ENCODE data around the gene CBLL1. TPM values are rescaled to one million over a fixed set of nuclear protein-coding genes. Genes with fewer than 3 reads are reported as not detected.

CBLL1 gene
- total and polyA plus RNA-seq, 2 of the 13 experiments (the other 11 are each of a cell fraction or from before 2014, with no cell fraction given): 8.8 to 10.5 TPM

- peak; percentile 70; the same call in 1 of the 2 replicates for TF ChIP-seq ZNF234 (CRISPR knock-in tag; conservative IDR thresholded peaks at IDR 0.05)
- 0 out of 2 replicates have a peak, but pooled peaks have one; percentile 15 for TF ChIP-seq FOXA1 (IDR thresholded peaks at IDR 0.05)
- TF ChIP-seq FOXA1 (CRISPR knock-in tag; IDR thresholded peaks at IDR 0.05): peak; percentile 98
- peak; percentile 0; the same call in 1 of the 2 replicates for TF ChIP-seq ZBTB21 (CRISPR knock-in tag; IDR thresholded peaks at IDR 0.05)
- TF ChIP-seq, protein P1, sequence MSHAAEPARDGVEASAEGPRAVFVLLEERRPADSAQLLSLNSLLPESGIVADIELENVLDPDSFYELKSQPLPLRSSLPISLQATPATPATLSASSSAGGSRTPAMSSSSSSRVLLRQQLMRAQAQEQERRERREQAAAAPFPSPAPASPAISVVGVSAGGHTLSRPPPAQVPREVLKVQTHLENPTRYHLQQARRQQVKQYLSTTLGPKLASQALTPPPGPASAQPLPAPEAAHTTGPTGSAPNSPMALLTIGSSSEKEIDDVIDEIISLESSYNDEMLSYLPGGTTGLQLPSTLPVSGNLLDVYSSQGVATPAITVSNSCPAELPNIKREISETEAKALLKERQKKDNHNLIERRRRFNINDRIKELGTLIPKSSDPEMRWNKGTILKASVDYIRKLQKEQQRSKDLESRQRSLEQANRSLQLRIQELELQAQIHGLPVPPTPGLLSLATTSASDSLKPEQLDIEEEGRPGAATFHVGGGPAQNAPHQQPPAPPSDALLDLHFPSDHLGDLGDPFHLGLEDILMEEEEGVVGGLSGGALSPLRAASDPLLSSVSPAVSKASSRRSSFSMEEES (CRISPR knock-in tag; IDR thresholded peaks at IDR 0.05): no peak
- peak; percentile 69 for TF ChIP-seq HDAC1 (CRISPR knock-in tag; IDR thresholded peaks at IDR 0.05)
- TF ChIP-seq ZNF564 (CRISPR knock-in tag; IDR thresholded peaks at IDR 0.05): peak; percentile 39; the same call in 1 of the 2 replicates
- peak; percentile 82; the same call in 1 of the 2 replicates for TF ChIP-seq MTF2 (CRISPR knock-in tag; IDR thresholded peaks at IDR 0.05; ENCODE audit: borderline replicate concordance)
- TF ChIP-seq LBX2 (CRISPR knock-in tag; IDR thresholded peaks at IDR 0.05; ENCODE audit: borderline replicate concordance): peak; percentile 73; the same call in 1 of the 2 replicates
- TF ChIP-seq MXI1 (IDR thresholded peaks at IDR 0.05; ENCODE audit: borderline replicate concordance, low read depth, low read length): peak; percentile 54; the same call in 1 of the 3 replicates
- TF ChIP-seq ZNF839 (CRISPR knock-in tag; IDR thresholded peaks at IDR 0.05; ENCODE audit: borderline replicate concordance): peak; percentile 41; the same call in 1 of the 2 replicates
- no peak for TF ChIP-seq SOX6 (IDR thresholded peaks at IDR 0.05)
- peak; percentile 69 for TF ChIP-seq SOX6 (CRISPR knock-in tag; IDR thresholded peaks at IDR 0.05)
- 0 out of 2 replicates have a peak, but pooled peaks have one; percentile 25 for TF ChIP-seq ZNF644 (CRISPR knock-in tag; IDR thresholded peaks at IDR 0.05; ENCODE audit: low read depth)
- TF ChIP-seq ZNF660 (CRISPR knock-in tag; IDR thresholded peaks at IDR 0.05; ENCODE audit: borderline replicate concordance, low read depth): no peak
- TF ChIP-seq, protein P2, sequence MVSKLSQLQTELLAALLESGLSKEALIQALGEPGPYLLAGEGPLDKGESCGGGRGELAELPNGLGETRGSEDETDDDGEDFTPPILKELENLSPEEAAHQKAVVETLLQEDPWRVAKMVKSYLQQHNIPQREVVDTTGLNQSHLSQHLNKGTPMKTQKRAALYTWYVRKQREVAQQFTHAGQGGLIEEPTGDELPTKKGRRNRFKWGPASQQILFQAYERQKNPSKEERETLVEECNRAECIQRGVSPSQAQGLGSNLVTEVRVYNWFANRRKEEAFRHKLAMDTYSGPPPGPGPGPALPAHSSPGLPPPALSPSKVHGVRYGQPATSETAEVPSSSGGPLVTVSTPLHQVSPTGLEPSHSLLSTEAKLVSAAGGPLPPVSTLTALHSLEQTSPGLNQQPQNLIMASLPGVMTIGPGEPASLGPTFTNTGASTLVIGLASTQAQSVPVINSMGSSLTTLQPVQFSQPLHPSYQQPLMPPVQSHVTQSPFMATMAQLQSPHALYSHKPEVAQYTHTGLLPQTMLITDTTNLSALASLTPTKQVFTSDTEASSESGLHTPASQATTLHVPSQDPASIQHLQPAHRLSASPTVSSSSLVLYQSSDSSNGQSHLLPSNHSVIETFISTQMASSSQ (IDR thresholded peaks at IDR 0.05; ENCODE audit: low read depth): no peak
- TF ChIP-seq, protein P2 (CRISPR knock-in tag; IDR thresholded peaks at IDR 0.05; ENCODE audit: borderline replicate concordance): no peak; the same call in 1 of the 2 replicates
- peak; percentile 20 for TF ChIP-seq TEAD3 (CRISPR knock-in tag; optimal IDR thresholded peaks at IDR 0.05; ENCODE audit: borderline replicate concordance)
- TF ChIP-seq POLR2G (IDR thresholded peaks at IDR 0.05; ENCODE audit: low read depth, low read length): peak; percentile 93
- TF ChIP-seq ATF4 (CRISPR knock-in tag; IDR thresholded peaks at IDR 0.05): peak in 1 of 2 experiments; percentile 8; a peak in 1 of 4 replicates
- TF ChIP-seq ZNF75D (CRISPR knock-in tag; IDR thresholded peaks at IDR 0.05; ENCODE audit: borderline replicate concordance): no peak
Observed at GRCh38 chr7:107743567-107744344, at the start of gene CBLL1 (continued).

Data from HepG2 (cell line).